Endodermal cell (in vitro differentiated cells): Measurements from ENCODE around the gene PRPF31. TPM values are rescaled to one million over a fixed set of nuclear protein-coding genes. Genes with fewer than 3 reads are reported as not detected.

Source experiments
- DNase-seq: peaks from one replicate; pipeline ENCODE4 v3.0.0-alpha.2; 2017
- H3K27ac ChIP-seq: 2 replicates; pipeline ENCODE4 v1.5.1; 2013; ENCODE audit warnings: mild to moderate bottlenecking, low read depth, low read length, moderate library complexity
- H3K27me3 ChIP-seq: 2 replicates; pipeline ENCODE4 v1.6.1; 2013; ENCODE audit warnings: mild to moderate bottlenecking, low read length, moderate library complexity; ENCODE audit not compliant: insufficient read depth, control insufficient read depth, poor library complexity, severe bottlenecking
- H3K36me3 ChIP-seq: 2 replicates; pipeline ENCODE4 v1.7.0; 2013; ENCODE audit warnings: mild to moderate bottlenecking, low read length, moderate library complexity; ENCODE audit not compliant: control insufficient read depth, insufficient read depth
- H3K4me1 ChIP-seq: one replicate; pipeline ENCODE4 v1.7.0; 2013; ENCODE audit warnings: low read length; ENCODE audit not compliant: control insufficient read depth, insufficient read depth
- H3K4me3 ChIP-seq: 2 replicates; pipeline ENCODE4 v1.5.1; 2013; ENCODE audit warnings: mild to moderate bottlenecking, low read length, moderate library complexity
- H3K9ac ChIP-seq: 2 replicates; pipeline ENCODE4 v1.6.1; 2013; ENCODE audit warnings: mild to moderate bottlenecking, low read length, moderate library complexity; ENCODE audit not compliant: poor library complexity, severe bottlenecking; ENCODE audit errors: extremely low read depth
- H3K9me3 ChIP-seq: 2 replicates; pipeline ENCODE4 v1.6.1; 2013; ENCODE audit warnings: mild to moderate bottlenecking, low read length, moderate library complexity; ENCODE audit not compliant: control insufficient read depth
- H3K27ac Mint-ChIP-seq: 2 replicates; pipeline ENCODE4 v1.8.0; 2020; ENCODE audit warnings: mixed read lengths
- H3K27me3 Mint-ChIP-seq: 2 replicates; pipeline ENCODE4 v1.8.0; 2021; ENCODE audit warnings: mild to moderate bottlenecking, mixed read lengths; ENCODE audit not compliant: insufficient read depth
- H3K36me3 Mint-ChIP-seq: 2 replicates; pipeline ENCODE4 v1.8.0; 2020; ENCODE audit warnings: low read depth, mixed read lengths
- H3K4me1 Mint-ChIP-seq: 2 replicates; pipeline ENCODE4 v1.8.0; 2020; ENCODE audit warnings: mixed read lengths
- H3K4me3 Mint-ChIP-seq: 2 replicates; pipeline ENCODE4 v1.8.0; 2020; ENCODE audit warnings: mild to moderate bottlenecking, moderate library complexity, mixed read lengths
- H3K9me3 Mint-ChIP-seq: 2 replicates; pipeline ENCODE4 v1.8.0; 2020; ENCODE audit warnings: mild to moderate bottlenecking, mixed read lengths
- CTCF ChIP-seq: fragments of 200-600 bp; sonication (generic); conservative IDR thresholded peaks from 2 replicates; pipeline ENCODE4 v1.5.0; 2021; ENCODE audit warnings: antibody characterized with exemption, mild to moderate bottlenecking
- WGBS, 2 experiments: methylation state at CpG; one replicate each; pipeline versions ENCODE4 v1.1.5 to v1.1.7; 2013; ENCODE audit warnings: missing lambda C conversion rate in 2 of 2, mixed read lengths in 1 of 2; ENCODE audit not compliant: insufficient coverage in 1 of 2, insufficient read length in 1 of 2; 5-methylcytosine and 5-hydroxymethylcytosine counted together
- long read RNA-seq, 4 experiments: library from polyadenylated mRNA in 2 of 4; library from RNA in 1 of 4; library from capped mRNA in 1 of 4; stranded (forward) in 3 of 4; unstranded in 1 of 4; transcript quantifications; one replicate each; pipeline ENCODE4 v2.0.0, GENCODE V29; 2020 to 2021; ENCODE audit warnings: inconsistent platforms in 1 of 4
- polyA plus RNA-seq, 2 experiments: library from polyadenylated mRNA; stranded (reverse); fragments of 50-300 nt; gene quantifications; one replicate each; pipeline ENCODE4 v1.2.3, GENCODE V29; 2013
- total RNA-seq, 2 donors: library from RNA; stranded (reverse); fragmentation: NEBNext Ultra II Directional in 1 of 2; extraction: Animal tissue kit (Norgen Biotek cat#: 25700) in 1 of 2; gene quantifications; 2 replicates in 1 of 2; 3 replicates in 1 of 2; pipeline ENCODE4 v1.2.1, GENCODE V29; 2021

The PRPF31 gene
- 10 to 100 TPM; 79.0 to 85.5 TPM for total RNA-seq
- polyA plus RNA-seq (2013, experiment 1 of 2) = 59.6 TPM
- 51.4 TPM for polyA plus RNA-seq (2013, experiment 2 of 2)
- long read RNA-seq, experiment 1, partial matches to known transcripts = 34 of 39 reads
- long read RNA-seq, experiment 1, other reads (novel, unspliced or antisense) = 2 of 39 reads
- long read RNA-seq, experiment 2, transcript PRPF31-201 (14 exons, 2,126 nt) = major isoform, 119 of 167 reads
- long read RNA-seq, experiment 2, partial matches to known transcripts = 21 of 167 reads
- long read RNA-seq, experiment 2, other reads (novel, unspliced or antisense) = 25 of 167 reads
- long read RNA-seq, experiment 3, transcript PRPF31-203 (13 exons, 2,269 nt) = minor isoform, 6 of 619 reads
- long read RNA-seq, experiment 3, transcript PRPF31-201 (14 exons, 2,126 nt) = major isoform, 444 of 619 reads
- long read RNA-seq, experiment 3, partial matches to known transcripts = 49 of 619 reads
- long read RNA-seq, experiment 3, other reads (novel, unspliced or antisense) = 120 of 619 reads
- long read RNA-seq, experiment 4, transcript PRPF31-201 (14 exons, 2,126 nt) = major isoform, 45 of 82 reads
- long read RNA-seq, experiment 4, partial matches to known transcripts = 29 of 82 reads
- long read RNA-seq, experiment 4, other reads (novel, unspliced or antisense) = 8 of 82 reads

- Histone ChIP-seq H3K27ac (peak within 1 kb of the TSS; percentile 52), H3K4me3 (peak within 1 kb of the TSS; percentile 97), H3K9ac (peak within 1 kb of the TSS; percentile 52), H3K36me3 (peaks cover 27% of the 10 kb centered on the region), H3K9me3 (no peaks in the 10 kb centered on the region), H3K4me1 (no peaks in the 10 kb centered on the region), H3K27me3 (no peaks in the 10 kb centered on the region)
- no peaks in the 10 kb centered on the region for H3K9me3 Mint-ChIP-seq
- peaks cover 7% of the 10 kb centered on the region for H3K4me1 Mint-ChIP-seq
- peak within 1 kb of the TSS; percentile 99 for H3K27ac Mint-ChIP-seq
- H3K27me3 Mint-ChIP-seq = no peaks in the 10 kb centered on the region
- WGBS, 2 experiments = 0 to 2% methylated on average over 37 to 60 of the region's 60 CpGs
- DNase-seq = peak; percentile 98
- no peak for TF ChIP-seq CTCF
- peak within 1 kb of the TSS; percentile 83 for H3K4me3 Mint-ChIP-seq
- H3K36me3 Mint-ChIP-seq = peaks cover 32% of the 10 kb centered on the region
These were observed at the start of gene PRPF31, which contains the start of gene TFPT for GRCh38 chr19:54115109-54116063. Gene PRPF31, plus strand, starts transcription at chr19:54115754. Its CDS starts 2,525 bp downstream, at chr19:54118279. Gene TFPT, minus strand, starts transcription at chr19:54115657. Its CDS starts 388 bp downstream, at chr19:54115269.

- no peaks in the 10 kb centered on the region for H3K36me3 ChIP-seq
- DNase-seq = no peak
- Mint-ChIP-seq H3K4me1 (no peaks in the 10 kb centered on the region), H3K27me3 (peaks cover 2% of the 10 kb centered on the region), H3K36me3 (no peaks in the 10 kb centered on the region), H3K4me3 (no peak overlapping the region), H3K9me3 (no peaks in the 10 kb centered on the region), H3K27ac (no peak overlapping the region)
- no peaks in the 10 kb centered on the region for H3K27me3 ChIP-seq
- TF ChIP-seq CTCF = no peak
- no peaks in the 10 kb centered on the region for H3K9me3 ChIP-seq
- WGBS, 2 experiments = 95 to 97% methylated on average over 4 to 5 of the region's 5 CpGs
- no peak overlapping the region for H3K27ac ChIP-seq
- no peak overlapping the region for H3K9ac ChIP-seq
- no peak overlapping the region for H3K4me3 ChIP-seq
- H3K4me1 ChIP-seq = no peaks in the 10 kb centered on the region
These were observed 46.1 kb upstream of the PRPF31 start for GRCh38 chr19:54069470-54069869.

GRCh38 chr19:54073829-54074228 lies 41.7 kb upstream of the PRPF31 start:
- Histone ChIP-seq H3K9me3 (no peaks in the 10 kb centered on the region), H3K9ac (no peak overlapping the region), H3K27ac (no peak overlapping the region), H3K4me3 (no peak overlapping the region), H3K4me1 (no peaks in the 10 kb centered on the region), H3K27me3 (no peaks in the 10 kb centered on the region), H3K36me3 (no peaks in the 10 kb centered on the region)
- DNase-seq = no peak
- no peak for TF ChIP-seq CTCF
- Mint-ChIP-seq H3K27me3 (peaks cover 7% of the 10 kb centered on the region), H3K4me1 (no peaks in the 10 kb centered on the region), H3K27ac (no peak overlapping the region), H3K9me3 (no peaks in the 10 kb centered on the region), H3K36me3 (no peaks in the 10 kb centered on the region), H3K4me3 (no peak overlapping the region)
- WGBS, 2 experiments = 93 to 94% methylated on average over 5 to 10 of the region's 10 CpGs
